GM20000 (cell line): ENCODE results near the gene RPS6KA4.

Experiments used
- DNase-seq: peaks from one replicate; pipeline ENCODE4 v3.0.0; 2012; ENCODE audit warnings: low spot score
- TF ChIP-seq, protein P1 (sequence below): IDR thresholded peaks from 2 replicates; pipeline ENCODE4 v1.5.1; 2012; ENCODE audit warnings: mild to moderate bottlenecking, control low read depth; ENCODE audit errors: extremely low read depth, missing control alignments

Gene RPS6KA4

DNA sequence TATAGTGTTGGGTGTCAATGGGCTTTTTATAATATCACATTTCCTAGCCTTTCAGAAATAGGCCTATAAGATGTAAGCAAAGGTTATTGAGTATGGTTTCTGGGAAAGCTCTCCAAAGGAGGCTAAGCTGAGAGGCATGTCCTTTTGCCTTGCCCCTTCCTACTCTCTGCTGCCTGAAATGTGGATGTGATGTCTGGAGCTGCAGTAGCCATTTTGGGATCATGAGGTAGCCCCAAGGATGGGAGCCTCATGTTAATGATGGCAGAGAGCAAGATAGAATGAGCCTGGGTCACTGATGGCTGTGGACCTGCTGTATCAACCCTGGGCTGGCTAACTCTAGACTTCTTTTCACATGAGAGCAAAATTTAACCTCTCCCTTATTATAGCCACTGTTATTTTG is 29.0 kb downstream of the RPS6KA4 start:
- no peak for DNase-seq
- TF ChIP-seq, protein P1, sequence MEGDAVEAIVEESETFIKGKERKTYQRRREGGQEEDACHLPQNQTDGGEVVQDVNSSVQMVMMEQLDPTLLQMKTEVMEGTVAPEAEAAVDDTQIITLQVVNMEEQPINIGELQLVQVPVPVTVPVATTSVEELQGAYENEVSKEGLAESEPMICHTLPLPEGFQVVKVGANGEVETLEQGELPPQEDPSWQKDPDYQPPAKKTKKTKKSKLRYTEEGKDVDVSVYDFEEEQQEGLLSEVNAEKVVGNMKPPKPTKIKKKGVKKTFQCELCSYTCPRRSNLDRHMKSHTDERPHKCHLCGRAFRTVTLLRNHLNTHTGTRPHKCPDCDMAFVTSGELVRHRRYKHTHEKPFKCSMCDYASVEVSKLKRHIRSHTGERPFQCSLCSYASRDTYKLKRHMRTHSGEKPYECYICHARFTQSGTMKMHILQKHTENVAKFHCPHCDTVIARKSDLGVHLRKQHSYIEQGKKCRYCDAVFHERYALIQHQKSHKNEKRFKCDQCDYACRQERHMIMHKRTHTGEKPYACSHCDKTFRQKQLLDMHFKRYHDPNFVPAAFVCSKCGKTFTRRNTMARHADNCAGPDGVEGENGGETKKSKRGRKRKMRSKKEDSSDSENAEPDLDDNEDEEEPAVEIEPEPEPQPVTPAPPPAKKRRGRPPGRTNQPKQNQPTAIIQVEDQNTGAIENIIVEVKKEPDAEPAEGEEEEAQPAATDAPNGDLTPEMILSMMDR: no peak

DNA sequence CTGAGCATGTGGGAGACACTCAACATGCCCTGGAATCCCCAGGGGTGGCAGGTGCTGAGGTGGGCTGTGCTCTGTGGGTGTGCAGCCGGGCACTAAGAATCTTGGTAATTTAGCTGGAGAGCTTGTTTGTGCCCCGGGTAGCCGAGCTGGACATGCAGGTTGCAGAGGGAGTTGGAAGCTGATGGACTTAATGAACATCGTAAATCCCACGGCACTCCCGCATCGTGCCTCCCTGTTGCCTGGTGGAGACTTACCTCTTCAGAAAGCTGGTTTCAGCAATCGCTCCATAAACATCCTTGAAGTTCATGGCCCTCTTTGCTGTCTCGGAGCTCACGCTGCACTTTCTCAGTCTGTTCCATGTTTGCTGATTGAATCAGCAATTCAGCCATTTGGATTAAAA is 29.9 kb downstream of the RPS6KA4 start:
- TF ChIP-seq, protein P1: no peak
- DNase-seq: no peak

DNA sequence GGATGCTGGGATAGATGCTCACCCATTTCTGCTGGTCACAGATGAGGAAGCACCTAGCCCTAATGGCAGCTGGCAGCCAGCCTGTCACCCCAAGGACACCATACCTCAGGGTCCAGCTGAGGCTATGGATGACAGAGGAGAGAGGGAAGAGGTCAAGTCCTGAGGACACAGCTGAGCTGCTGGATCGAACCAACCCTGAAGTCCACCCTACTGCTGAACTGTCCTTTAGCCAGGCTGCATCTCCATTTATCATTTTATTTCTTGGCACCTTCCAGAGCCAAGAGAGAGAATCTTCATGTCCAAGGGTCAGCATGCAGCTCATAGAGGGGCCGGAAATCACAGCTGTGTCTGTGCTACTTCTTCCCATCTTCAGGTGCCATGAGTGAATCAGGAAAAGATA is 30.9 kb downstream of the RPS6KA4 start:
- DNase-seq: no peak
- TF ChIP-seq, protein P1: no peak

DNA sequence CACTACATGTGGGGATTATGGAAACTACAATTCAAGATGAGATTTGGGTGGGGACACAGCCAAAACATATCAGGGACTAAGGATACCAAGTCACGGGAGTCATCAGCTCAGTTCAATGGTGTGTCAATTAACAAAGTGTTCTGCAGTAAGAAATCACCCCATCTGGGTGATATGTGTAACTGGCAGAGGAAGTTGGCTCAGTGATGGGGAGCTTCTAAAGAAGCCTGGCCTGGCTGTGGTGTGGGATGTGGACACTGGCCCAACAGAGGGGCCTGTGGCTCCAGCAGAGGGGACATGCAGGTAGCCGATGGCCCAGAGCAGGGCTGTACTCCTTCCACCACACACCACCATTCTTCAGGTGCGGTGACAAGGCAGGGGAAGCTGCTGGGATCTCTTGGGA is 31.6 kb downstream of the RPS6KA4 start:
- TF ChIP-seq, protein P1: no peak
- no peak for DNase-seq

DNA sequence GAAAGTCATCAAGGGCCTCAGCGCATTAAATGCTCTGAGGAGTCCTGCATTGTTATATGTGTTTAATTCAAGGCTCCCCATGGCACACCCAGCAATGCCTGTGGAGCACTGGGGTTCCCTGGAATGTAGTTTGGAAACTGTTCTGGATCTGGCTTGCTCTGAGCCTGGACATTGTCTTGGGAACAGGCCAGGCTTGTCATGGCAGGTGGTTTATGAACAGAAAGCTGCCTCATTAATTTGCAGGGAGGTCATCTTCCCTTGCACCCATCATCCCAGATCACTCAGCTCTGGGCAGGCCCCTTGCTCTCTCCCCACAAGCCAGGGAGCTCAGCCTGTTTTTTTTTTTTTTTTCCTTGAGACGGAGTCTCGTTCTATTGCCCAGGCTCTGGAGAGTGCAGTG is 32.9 kb downstream of the RPS6KA4 start:
- TF ChIP-seq, protein P1: no peak

DNA sequence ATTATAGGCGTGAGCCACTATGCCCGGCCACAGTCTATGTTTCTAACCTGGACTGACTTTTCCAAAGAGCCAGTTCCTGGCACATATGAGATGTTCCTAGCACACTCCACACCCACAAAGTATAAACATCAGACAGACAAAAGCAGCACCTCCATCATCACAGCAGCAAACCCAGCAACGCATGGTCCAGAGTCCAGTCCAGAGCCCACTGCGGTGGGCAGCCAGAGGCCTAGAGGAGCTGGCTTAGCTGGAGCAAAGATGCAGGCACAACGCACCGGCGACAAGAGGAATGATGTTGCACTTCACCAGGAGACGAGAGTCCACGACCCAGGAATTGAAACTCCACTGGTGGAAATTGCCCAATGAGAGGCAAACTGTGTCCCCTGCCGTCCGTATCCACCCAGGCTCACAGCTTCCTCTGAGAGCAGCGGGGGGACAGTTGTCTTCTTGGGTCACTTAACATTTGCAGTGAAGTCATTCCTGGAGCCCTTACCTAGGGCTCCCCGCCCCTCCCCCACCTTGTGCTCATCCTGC is 36.6 kb downstream of the RPS6KA4 start:
- TF ChIP-seq, protein P1: no peak
- DNase-seq: no peak

More for the DNA sequence above, 32.9 kb downstream of the RPS6KA4 start:
- DNase-seq: no peak

DNA sequence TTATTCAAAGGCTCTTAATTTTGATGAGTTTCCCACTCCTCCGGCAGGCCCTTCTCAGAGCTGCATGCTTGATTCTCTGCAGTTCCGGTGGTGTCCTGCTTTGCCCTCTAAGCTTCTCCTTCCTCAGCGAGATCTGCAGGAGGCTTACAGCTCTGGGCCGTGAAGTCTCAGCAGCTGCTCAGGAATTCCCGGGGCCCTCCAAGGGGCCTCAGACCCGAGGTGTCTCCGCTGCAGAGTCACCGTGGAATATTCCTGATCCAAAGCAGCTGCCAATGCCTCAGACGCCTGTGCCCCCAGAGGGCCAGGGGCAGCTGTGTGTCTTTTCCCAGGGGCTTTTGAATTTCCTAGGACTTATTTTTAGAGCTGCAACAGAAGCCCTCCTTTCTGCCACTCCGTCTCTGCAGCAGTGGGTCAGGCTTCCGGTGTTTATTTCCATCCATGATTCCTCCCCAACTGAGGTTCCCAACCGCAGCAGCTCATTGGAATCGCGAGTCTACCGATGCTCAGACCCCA is 37.2 kb downstream of the RPS6KA4 start:
- TF ChIP-seq, protein P1: no peak
- no peak for DNase-seq
